ENCODE data around the gene TMEM101.
"Not testable (repeated sequence)": the region's sequence is repeated elsewhere in the genome, so short reads cannot be mapped to it uniquely, and the experiment has no call there.

TMEM101 gene

GRCh38 chr17:44014437-44015172, at the start of gene TMEM101:
TMEM101 (minus strand) TSS chr17:44014963; CDS start chr17:44014952, 11 bp downstream.
- H3K4me1 ChIP-seq: peaks cover 7% of the 10 kb centered on the region
- H3K4me3 ChIP-seq: peak within 1 kb of the TSS; percentile 78
- H3K9me3 ChIP-seq: no peaks in the 10 kb centered on the region
- in situ Hi-C loops (cut with MboI; ENCODE audit: low sequenced_read_pairs): no loop called here
- peak; percentile 84 to 93 for DNase-seq (ENCODE audit: low spot score in 2 of 2)
- peaks cover 14% of the 10 kb centered on the region; the same call in 1 of the 2 replicates for H3K36me3 ChIP-seq (replicated peaks)
- no peaks in the 10 kb centered on the region for H3K27me3 ChIP-seq (ENCODE audit: low read depth)

DNA sequence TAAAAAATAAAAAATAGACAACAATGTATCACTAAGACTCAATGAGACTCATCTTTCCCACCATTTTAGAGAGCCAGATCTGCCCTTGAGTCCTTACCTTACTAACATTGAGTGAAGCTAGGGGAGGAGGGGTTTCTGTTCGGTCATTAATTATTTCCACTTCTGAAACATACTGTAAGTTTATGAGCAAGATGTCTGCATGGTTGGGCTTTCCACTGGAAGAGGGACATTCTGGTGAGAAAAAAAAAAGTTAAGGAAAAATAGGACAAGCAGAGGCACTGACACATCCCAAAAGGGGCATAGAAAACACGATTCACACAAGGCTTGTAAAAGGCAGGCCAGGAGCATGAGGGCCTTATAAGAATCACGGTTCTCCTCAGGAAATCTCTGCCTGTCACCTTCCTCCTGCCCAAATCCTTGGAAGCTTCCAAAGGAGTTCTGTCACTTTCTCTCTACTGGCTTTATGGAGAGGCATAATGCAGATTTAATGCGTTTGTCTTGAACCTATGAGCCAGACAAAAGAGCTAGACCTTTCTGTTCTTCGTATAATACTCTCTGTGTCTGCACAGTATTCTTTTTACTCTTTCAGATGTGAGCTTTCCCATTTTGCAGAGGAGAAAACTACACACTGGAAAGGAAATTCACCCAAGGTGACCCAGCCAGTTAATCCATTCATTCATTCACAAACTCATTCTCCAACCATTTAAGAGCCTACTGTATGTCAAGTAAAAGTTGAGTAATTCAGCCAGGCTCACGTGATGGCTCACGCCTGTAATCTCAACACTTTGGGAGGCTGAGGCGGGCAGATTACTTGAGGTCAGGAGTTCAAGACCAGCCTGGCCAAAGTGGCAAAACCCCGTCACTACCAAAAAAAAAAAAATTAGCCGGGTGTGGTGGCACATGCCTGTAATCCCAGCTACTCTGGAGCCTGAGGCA, 49.2 kb upstream of the TMEM101 start:
- in situ Hi-C loops (cut with MboI; ENCODE audit: low sequenced_read_pairs): no loop called here
- Histone ChIP-seq H3K4me1 (peaks cover 19% of the 10 kb centered on the region), H3K27me3 (ENCODE audit: low read depth) (no peaks in the 10 kb centered on the region), H3K9me3 (no peaks in the 10 kb centered on the region), H3K36me3 (replicated peaks) (peaks cover 49% of the 10 kb centered on the region), H3K4me3 (peak overlapping the region; percentile 91)
- peak; percentile 44 to 54 for DNase-seq (ENCODE audit: low spot score in 2 of 2)

GRCh38 chr17:44062871-44063270, 48.1 kb upstream of the TMEM101 start:
- in situ Hi-C loops (cut with MboI; ENCODE audit: low sequenced_read_pairs): no loop called here
- no peaks in the 10 kb centered on the region for H3K9me3 ChIP-seq
- DNase-seq (ENCODE audit: low spot score in 2 of 2): no peak
- no peak overlapping the region for H3K4me3 ChIP-seq
- H3K36me3 ChIP-seq (replicated peaks): peaks cover 58% of the 10 kb centered on the region
- peaks cover 19% of the 10 kb centered on the region for H3K4me1 ChIP-seq
- H3K27me3 ChIP-seq (ENCODE audit: low read depth): no peaks in the 10 kb centered on the region

GRCh38 chr17:44061446-44061845, 46.7 kb upstream of the TMEM101 start:
- peaks cover 11% of the 10 kb centered on the region for H3K4me1 ChIP-seq
- no peak for DNase-seq (ENCODE audit: low spot score in 2 of 2)
- in situ Hi-C loops (cut with MboI; ENCODE audit: low sequenced_read_pairs): no loop called here

GRCh38 chr17:44059101-44059892, 44.5 kb upstream of the TMEM101 start:
- Histone ChIP-seq H3K36me3 (replicated peaks) (peaks cover 83% of the 10 kb centered on the region), H3K4me1 (peaks cover 5% of the 10 kb centered on the region), H3K9me3 (no peaks in the 10 kb centered on the region), H3K4me3 (no peak overlapping the region), H3K27me3 (ENCODE audit: low read depth) (no peaks in the 10 kb centered on the region)
- in situ Hi-C loops (cut with MboI; ENCODE audit: low sequenced_read_pairs): no loop called here
- DNase-seq (ENCODE audit: low spot score in 2 of 2): no peak

More at GRCh38 chr17:44061446-44061845, 46.7 kb upstream of the TMEM101 start:
- H3K9me3 ChIP-seq: no peaks in the 10 kb centered on the region
- peaks cover 71% of the 10 kb centered on the region for H3K36me3 ChIP-seq (replicated peaks)
- H3K27me3 ChIP-seq (ENCODE audit: low read depth): no peaks in the 10 kb centered on the region
- no peak overlapping the region for H3K4me3 ChIP-seq

- H3K4me3 ChIP-seq: no peak overlapping the region
- H3K4me1 ChIP-seq: no peaks in the 10 kb centered on the region
- in situ Hi-C loops (cut with MboI; ENCODE audit: low sequenced_read_pairs): no loop called here
- H3K27me3 ChIP-seq (ENCODE audit: low read depth): no peaks in the 10 kb centered on the region
- H3K36me3 ChIP-seq (replicated peaks): peaks cover 87% of the 10 kb centered on the region
- no peaks in the 10 kb centered on the region for H3K9me3 ChIP-seq
- DNase-seq (ENCODE audit: low spot score in 2 of 2): no peak
Measured at GRCh38 chr17:44053125-44053872, 38.5 kb upstream of the TMEM101 start.

DNA sequence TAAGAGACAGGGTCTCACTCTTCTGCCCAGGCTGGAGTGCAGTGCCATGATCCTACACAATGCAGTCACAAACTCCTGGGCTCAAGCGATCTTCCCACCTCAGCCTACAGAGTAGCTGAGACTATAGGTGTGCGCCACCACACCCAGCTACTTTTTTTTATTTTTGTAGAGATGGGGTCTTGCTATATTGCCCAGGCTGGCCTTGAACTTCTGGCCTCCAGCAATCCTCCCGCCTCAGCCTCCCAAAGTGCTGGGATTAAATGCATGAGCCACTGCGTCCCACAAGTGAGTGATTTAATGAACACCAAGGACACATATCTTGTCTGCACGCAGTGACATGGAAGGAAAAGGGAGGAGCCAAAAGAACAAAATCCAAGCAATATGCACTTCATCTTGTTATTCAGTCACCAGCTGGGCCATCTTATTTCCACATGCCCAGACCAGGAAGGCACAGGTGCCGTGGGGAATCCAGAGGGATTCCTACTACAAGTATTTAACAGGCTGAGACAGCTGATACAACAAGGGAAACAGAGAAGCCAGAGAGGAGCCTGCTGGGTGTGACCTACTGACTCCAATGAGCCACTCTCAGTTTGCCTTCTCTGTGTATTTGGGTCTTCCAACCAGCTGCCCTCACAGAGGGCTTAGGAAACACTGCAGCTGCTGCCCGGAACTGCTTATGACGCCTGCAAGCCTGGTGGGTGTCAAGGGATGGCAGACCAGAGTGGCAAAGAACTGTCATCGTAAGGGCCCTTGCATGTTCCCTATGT, 34.7 kb upstream of the TMEM101 start:
- H3K4me3 ChIP-seq: no peak overlapping the region
- DNase-seq (ENCODE audit: low spot score in 2 of 2): no peak
- in situ Hi-C loops (cut with MboI; ENCODE audit: low sequenced_read_pairs): no loop called here
- H3K9me3 ChIP-seq: no peaks in the 10 kb centered on the region
- peaks cover 70% of the 10 kb centered on the region for H3K36me3 ChIP-seq (replicated peaks)
- peaks cover 10% of the 10 kb centered on the region for H3K4me1 ChIP-seq
- H3K27me3 ChIP-seq (ENCODE audit: low read depth): no peaks in the 10 kb centered on the region

DNA sequence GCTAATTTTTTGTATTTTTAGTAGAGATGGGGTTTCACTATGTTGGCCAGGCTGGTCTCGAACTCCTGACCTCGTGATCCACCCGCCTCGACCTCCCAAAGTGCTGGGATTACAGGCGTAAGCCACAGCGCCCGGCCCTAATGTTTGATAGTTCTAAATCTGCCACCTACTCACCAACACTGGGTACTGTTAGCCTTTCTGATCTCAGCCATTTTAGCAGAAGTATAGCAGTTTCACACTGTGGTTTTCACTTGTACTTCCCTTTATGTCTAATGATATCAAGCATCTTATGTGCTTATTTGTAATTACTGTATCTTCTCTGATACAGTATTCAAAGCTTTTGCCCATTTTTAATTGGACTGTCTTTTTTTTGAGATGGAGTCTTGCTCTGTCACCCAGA, 32.1 kb upstream of the TMEM101 start:
- H3K4me3 ChIP-seq; DNase-seq (ENCODE audit: low spot score in 2 of 2); H3K9me3 ChIP-seq; in situ Hi-C loops (cut with MboI; ENCODE audit: low sequenced_read_pairs); H3K27me3 ChIP-seq (ENCODE audit: low read depth): not testable (repeated sequence)
- peaks cover 50% of the 10 kb centered on the region for H3K36me3 ChIP-seq (replicated peaks)
- peaks cover 19% of the 10 kb centered on the region for H3K4me1 ChIP-seq

DNA sequence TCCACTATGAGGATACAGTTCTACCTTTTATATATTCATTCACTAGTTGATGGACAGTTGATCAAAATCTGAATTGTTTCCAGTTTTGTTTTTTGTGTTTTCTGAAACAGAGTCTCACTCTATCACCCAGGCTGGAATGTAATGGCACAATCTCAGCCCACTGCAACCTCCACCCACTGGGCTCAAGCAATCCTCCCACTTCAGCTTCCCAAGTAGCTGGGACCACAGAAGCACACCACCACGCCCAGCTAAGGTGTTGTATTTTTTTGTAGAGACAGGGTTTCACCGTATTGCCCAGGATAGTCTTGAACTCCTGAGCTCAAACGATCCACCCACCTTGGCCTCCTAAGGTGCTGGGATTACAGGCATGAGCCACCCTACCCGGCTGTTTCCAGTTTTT, 30.7 kb upstream of the TMEM101 start:
- no peak for DNase-seq (ENCODE audit: low spot score in 2 of 2)
- H3K4me1 ChIP-seq: peaks cover 19% of the 10 kb centered on the region
- H3K4me3 ChIP-seq: no peak overlapping the region
- no peaks in the 10 kb centered on the region for H3K27me3 ChIP-seq (ENCODE audit: low read depth)
- peaks cover 39% of the 10 kb centered on the region for H3K36me3 ChIP-seq (replicated peaks)
- H3K9me3 ChIP-seq: no peaks in the 10 kb centered on the region
- in situ Hi-C loops (cut with MboI; ENCODE audit: low sequenced_read_pairs): no loop called here

GRCh38 chr17:44044071-44044470, 29.3 kb upstream of the TMEM101 start:
- no peak overlapping the region for H3K4me3 ChIP-seq
- peaks cover 36% of the 10 kb centered on the region for H3K36me3 ChIP-seq (replicated peaks)
- H3K4me1 ChIP-seq: peaks cover 19% of the 10 kb centered on the region
- in situ Hi-C loops (cut with MboI; ENCODE audit: low sequenced_read_pairs): no loop called here
- DNase-seq (ENCODE audit: low spot score in 2 of 2): peak; percentile 28 to 46
- no peaks in the 10 kb centered on the region for H3K9me3 ChIP-seq
- H3K27me3 ChIP-seq (ENCODE audit: low read depth): no peaks in the 10 kb centered on the region

- no peaks in the 10 kb centered on the region for H3K27me3 ChIP-seq (ENCODE audit: low read depth)
- no peaks in the 10 kb centered on the region for H3K9me3 ChIP-seq
- peaks cover 36% of the 10 kb centered on the region for H3K36me3 ChIP-seq (replicated peaks)
- no peak for DNase-seq (ENCODE audit: low spot score in 2 of 2)
- H3K4me1 ChIP-seq: peaks cover 19% of the 10 kb centered on the region
- H3K4me3 ChIP-seq: no peak overlapping the region
- in situ Hi-C loops (cut with MboI; ENCODE audit: low sequenced_read_pairs): no loop called here
Measured at GRCh38 chr17:44043272-44043696, 28.5 kb upstream of the TMEM101 start.

GRCh38 chr17:44039829-44040635, 25.3 kb upstream of the TMEM101 start:
- H3K4me3 ChIP-seq: no peak overlapping the region
- DNase-seq (ENCODE audit: low spot score in 2 of 2): no peak
- in situ Hi-C loops (cut with MboI; ENCODE audit: low sequenced_read_pairs): no loop called here

More at GRCh38 chr17:44039829-44040635, 25.3 kb upstream of the TMEM101 start:
- H3K9me3 ChIP-seq: no peaks in the 10 kb centered on the region
- peaks cover 14% of the 10 kb centered on the region for H3K4me1 ChIP-seq
- no peaks in the 10 kb centered on the region for H3K27me3 ChIP-seq (ENCODE audit: low read depth)
- peaks cover 47% of the 10 kb centered on the region for H3K36me3 ChIP-seq (replicated peaks)

All from HAP-1 (cell line).